HG02798 (cell line): ENCODE measurements around the gene ASB1.

Source experiments
- ATAC-seq: cut with Tn5 transposase; IDR thresholded peaks from one replicate; pipeline ENCODE4 v1.9.1; 2021; ENCODE audit warnings: mild to moderate bottlenecking; ENCODE audit not compliant: unreplicated experiment, poor library complexity

The ASB1 gene

GRCh38 chr2:238489431-238489830 is 62.7 kb downstream of the ASB1 start:
- ATAC-seq = no peak

- ATAC-seq = no peak
These were observed 63.2 kb downstream of the ASB1 start for GRCh38 chr2:238489896-238490295.

- no peak for ATAC-seq
These were observed 66.1 kb downstream of the ASB1 start for GRCh38 chr2:238492840-238493239.

- ATAC-seq = no peak
These were observed 66.7 kb downstream of the ASB1 start for GRCh38 chr2:238493411-238493810.

- ATAC-seq = peak; percentile 37
These were observed 67.3 kb downstream of the ASB1 start for GRCh38 chr2:238493880-238494572.

DNA sequence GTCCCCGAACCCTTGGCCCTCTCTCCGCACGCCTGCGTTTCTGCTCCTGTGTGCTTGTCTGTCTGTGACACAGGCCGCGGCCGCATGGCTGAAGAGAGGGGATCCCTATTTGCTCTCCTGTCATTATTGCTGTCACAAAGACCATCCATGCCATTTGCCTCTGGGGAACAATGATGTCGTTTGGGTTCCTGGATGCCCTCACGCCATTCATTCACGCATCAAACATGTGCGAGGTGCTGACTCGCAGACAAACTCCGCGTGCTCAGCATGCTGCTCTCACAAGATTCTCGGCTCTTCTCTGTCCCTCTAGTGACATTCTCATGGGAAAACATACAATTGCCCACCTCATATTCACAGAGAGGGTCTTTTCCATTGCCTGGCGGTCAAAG is 67.8 kb downstream of the ASB1 start:
- no peak for ATAC-seq

GRCh38 chr2:238495422-238495821 is 68.7 kb downstream of the ASB1 start:
- no peak for ATAC-seq

DNA sequence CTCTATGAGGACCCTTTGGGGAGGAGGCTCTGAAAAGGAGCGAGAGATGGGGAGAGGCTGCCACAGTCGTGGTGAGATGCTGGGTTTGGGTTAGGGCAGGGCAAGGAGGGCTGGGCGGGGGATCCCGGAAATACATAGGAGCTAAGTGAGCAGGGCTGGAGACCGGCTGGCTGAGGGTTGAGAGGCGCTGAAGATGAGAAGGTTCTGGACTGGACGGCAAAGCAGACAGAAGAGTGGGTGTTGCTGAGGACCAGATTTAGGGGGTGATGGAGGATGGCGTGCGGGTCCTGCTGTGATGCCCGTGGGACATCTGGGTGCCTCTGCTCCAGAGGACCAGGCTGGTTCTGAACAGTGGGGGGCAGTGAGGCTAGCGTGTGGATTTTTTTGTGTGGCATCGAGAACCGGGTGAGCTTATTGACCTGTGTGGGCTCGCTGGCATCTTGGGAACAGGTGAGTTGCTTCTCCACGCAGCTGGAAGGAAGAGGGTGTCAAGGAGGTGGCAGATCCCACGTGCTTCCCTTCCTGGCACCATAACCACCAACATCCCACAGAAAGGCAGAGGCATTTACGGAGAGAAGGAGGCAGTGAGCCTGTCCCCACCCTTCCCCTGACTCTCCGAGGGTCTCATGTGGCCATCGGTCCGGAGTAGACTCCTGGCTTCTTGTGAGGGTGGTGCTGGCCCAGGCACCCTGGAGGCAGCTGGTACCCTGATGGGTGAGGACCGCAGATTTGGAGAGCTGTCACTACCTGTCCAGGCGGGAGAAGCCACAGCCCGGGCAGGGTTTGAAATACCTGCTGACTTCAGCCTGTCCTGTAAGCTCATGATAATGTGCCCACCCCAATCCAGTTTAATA is 70.3 kb downstream of the ASB1 start:
- no peak for ATAC-seq

DNA sequence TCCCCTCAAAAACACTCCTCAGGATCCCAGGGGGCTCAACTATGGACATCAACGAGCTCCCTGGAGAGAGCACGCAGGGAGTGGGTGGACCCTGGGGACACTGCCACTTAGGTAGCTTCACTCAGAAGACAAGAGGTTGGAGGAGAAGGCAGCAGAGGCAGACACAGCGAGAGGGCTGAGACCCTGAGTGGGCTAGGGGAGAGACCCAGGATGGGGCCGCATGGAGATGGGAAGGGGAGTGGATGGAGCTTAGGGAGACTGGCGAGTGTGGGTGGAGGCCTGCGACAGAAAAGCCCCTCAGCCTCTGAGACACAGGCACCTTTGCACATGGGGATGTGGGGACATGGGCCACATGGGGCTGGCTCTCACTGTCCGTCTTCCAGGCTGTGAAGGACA is 70.9 kb downstream of the ASB1 start:
- ATAC-seq = no peak

GRCh38 chr2:238498188-238498587 is 71.5 kb downstream of the ASB1 start:
- no peak for ATAC-seq

DNA sequence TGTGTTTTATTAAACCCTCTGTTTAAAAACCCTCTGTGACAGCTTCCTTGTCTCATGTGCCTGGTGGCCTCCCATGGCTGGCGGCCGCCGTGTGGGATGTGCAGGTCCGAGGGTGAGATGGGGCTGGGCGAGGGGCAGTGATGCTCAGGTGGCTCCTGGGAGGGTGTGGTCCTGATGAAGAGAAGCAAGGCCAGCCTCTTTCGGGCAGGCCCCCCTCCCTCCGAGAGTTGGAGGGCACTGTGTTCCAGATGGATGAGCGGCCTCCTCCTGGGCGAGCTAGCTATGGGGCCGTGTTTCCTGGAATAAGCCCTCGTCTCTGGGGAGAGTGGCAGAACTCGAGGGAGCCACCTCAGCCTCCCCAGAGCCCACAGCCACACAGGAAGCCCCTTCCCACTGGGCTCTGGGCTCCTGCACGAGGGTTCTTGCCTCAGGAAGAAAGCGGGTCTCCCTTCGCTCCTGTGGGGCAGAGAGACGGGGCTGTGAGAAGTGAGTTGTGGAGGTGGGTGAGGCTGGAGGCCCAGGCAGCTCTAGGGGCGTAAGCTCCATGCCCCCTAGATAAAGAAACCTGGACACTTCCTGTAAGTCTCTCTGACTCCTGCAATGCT is 72.1 kb downstream of the ASB1 start:
- no peak for ATAC-seq

- ATAC-seq = no peak
These were observed 73.2 kb downstream of the ASB1 start for GRCh38 chr2:238499731-238500580.

GRCh38 chr2:238501311-238501710 is 74.6 kb downstream of the ASB1 start:
- no peak for ATAC-seq
